MM.1S (cell line): Measurements from ENCODE around the gene PDE11A.

Source experiments
- EZH2 ChIP-seq: fragments of 300-600 bp; sonication (generic); optimal IDR thresholded peaks from 2 replicates; pipeline ENCODE3; 2017; ENCODE audit warnings: low read depth, mild to moderate bottlenecking, antibody characterized with exemption, low read length, mixed read lengths
- TF ChIP-seq, protein P1 (sequence below): fragments of 300-600 bp; sonication (generic); IDR thresholded peaks from 2 replicates; pipeline ENCODE4 v1.5.1; 2016; ENCODE audit warnings: antibody characterized with exemption, low read length, mixed read lengths

DNA sequence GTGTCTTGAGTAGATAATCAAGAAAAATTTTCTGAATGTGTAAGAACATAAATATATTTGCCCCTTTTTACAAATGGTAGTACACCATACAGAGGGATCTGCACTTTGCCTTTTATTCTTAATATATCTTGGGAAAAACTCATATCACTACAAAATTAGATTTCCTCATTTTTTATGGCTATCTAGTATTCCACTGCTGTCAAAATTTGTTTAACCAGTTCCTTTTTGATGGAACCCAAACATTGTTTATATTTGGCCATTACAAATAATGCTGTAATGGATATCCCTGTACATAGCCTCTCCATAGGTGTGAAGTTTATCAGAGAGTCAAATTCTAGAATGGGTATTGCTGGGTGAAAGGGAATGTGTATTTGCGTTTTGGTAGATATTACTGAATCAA lies 436.9 kb downstream of the PDE11A start:
- TF ChIP-seq, protein P1, sequence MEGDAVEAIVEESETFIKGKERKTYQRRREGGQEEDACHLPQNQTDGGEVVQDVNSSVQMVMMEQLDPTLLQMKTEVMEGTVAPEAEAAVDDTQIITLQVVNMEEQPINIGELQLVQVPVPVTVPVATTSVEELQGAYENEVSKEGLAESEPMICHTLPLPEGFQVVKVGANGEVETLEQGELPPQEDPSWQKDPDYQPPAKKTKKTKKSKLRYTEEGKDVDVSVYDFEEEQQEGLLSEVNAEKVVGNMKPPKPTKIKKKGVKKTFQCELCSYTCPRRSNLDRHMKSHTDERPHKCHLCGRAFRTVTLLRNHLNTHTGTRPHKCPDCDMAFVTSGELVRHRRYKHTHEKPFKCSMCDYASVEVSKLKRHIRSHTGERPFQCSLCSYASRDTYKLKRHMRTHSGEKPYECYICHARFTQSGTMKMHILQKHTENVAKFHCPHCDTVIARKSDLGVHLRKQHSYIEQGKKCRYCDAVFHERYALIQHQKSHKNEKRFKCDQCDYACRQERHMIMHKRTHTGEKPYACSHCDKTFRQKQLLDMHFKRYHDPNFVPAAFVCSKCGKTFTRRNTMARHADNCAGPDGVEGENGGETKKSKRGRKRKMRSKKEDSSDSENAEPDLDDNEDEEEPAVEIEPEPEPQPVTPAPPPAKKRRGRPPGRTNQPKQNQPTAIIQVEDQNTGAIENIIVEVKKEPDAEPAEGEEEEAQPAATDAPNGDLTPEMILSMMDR, result no peak
- TF ChIP-seq EZH2, result no peak
